Sigmoid colon (tissue), 7 donors: Measurements from ENCODE around the gene SMC3. TPM values are rescaled to one million over a fixed set of nuclear protein-coding genes. Genes with fewer than 3 reads are reported as not detected.

Experiments used
- DNase-seq: peaks from one replicate; pipeline ENCODE4 v3.0.0-alpha.2; 2019
- H3K27ac ChIP-seq, 4 donors: fragments of 200-600 bp; sonication (generic); one replicate each; pipeline ENCODE4 v1.5.1; 2016 to 2019; ENCODE audit warnings: mild to moderate bottlenecking in 1 of 4
- H3K27me3 ChIP-seq, 3 donors: fragments of 200-600 bp; sonication (generic); one replicate each; pipeline ENCODE4 v1.5.1; 2019; ENCODE audit warnings: mild to moderate bottlenecking in 1 of 3
- H3K36me3 ChIP-seq, 4 donors: fragments of 200-600 bp; sonication (generic); one replicate each; pipeline ENCODE4 v1.5.1; 2016 to 2019
- H3K4me1 ChIP-seq, 4 donors: fragments of 200-600 bp; sonication (generic); one replicate each; pipeline ENCODE4 v1.5.1; 2017 to 2019
- H3K4me3 ChIP-seq, 4 donors: fragments of 200-600 bp; sonication (generic); one replicate each; pipeline ENCODE4 v1.5.1; 2017 to 2019; ENCODE audit warnings: mild to moderate bottlenecking in 2 of 4, moderate library complexity in 1 of 4
- H3K9me3 ChIP-seq, 4 donors: fragments of 200-600 bp in 3 of 4; sonication (generic) in 3 of 4; one replicate each; pipeline versions ENCODE4 v1.5.1 to v1.6.1; 2013 to 2019
- CTCF ChIP-seq, 4 experiments: fragments of 450-650 bp in 3 of 4; fragments of 200-600 bp in 1 of 4; IDR thresholded peaks; one replicate each; pipeline ENCODE4 v1.5.1; 2016 to 2019; ENCODE audit warnings: antibody characterized with exemption in 4 of 4, mild to moderate bottlenecking in 3 of 4, moderate library complexity in 2 of 4
- EP300 ChIP-seq, 4 donors: sonication (generic); formaldehyde crosslinking; IDR thresholded peaks; one replicate each; pipeline ENCODE4 v1.6.1; 2017; ENCODE audit warnings: antibody characterized with exemption in 4 of 4
- POLR2A ChIP-seq, 2 donors: fragments of 450-650 bp; IDR thresholded peaks; one replicate each; pipeline ENCODE4 v1.6.1; 2016; ENCODE audit warnings: antibody characterized with exemption in 2 of 2, mild to moderate bottlenecking in 2 of 2, moderate library complexity in 2 of 2
- POLR2AphosphoS5 ChIP-seq, 4 donors: sonication (generic); formaldehyde crosslinking; IDR thresholded peaks; one replicate each; pipeline ENCODE4 v1.6.1; 2017; ENCODE audit warnings: antibody characterized with exemption in 4 of 4
- WGBS, 2 donors: extraction: QIAGEN DNeasy Blood & Tissue Kit; methylation state at CpG; one replicate each; pipeline ENCODE4 v1.1.7; 2013; 5-methylcytosine and 5-hydroxymethylcytosine counted together
- intact Hi-C: fragments of 100-400 bp; cut with DNase I; formaldehyde crosslinking; loops from one replicate; pipeline ENCODE4 v1.15.1; 2023
- polyA plus RNA-seq, 3 donors: library from polyadenylated mRNA; stranded (reverse); fragments of 200-250 nt; gene quantifications; one replicate each; pipeline ENCODE4 v1.2.3, GENCODE V29; 2013
- total RNA-seq, 4 donors: library from RNA; depleted of rRNA; stranded (reverse); fragments of >200 nt; gene quantifications; one replicate each; pipeline ENCODE4 v1.1.0, GENCODE V29; 2016
- donor health status: healthy with polysubstance abuse.
- donor health status: Bipolar disorder and iron deficiency.
- donor health status: healthy.

SMC3 gene
- total and polyA plus RNA-seq, 7 donors: 12.6 to 43.5 (median 27.2) TPM

GRCh38 chr10:110546077-110546476 is 21.4 kb upstream of the SMC3 start:
- H3K4me3 ChIP-seq: no peak overlapping the region
- peaks cover 0 to 4% (median 0%) of the 10 kb centered on the region in 4 donors for H3K4me1 ChIP-seq
- intact Hi-C loops: loop anchor here (2.0 to 5.0 kb wide), 3 partner anchors 44 to 409 kb away; no protein-coding TSS in a partner anchor
- H3K27me3 ChIP-seq: no peaks in the 10 kb centered on the region
- no peaks in the 10 kb centered on the region for H3K36me3 ChIP-seq
- TF ChIP-seq CTCF (IDR thresholded peaks at IDR 0.05) (no peak), POLR2AphosphoS5 (IDR thresholded peaks at IDR 0.05) (no peak), POLR2A (IDR thresholded peaks at IDR 0.05) (no peak), EP300 (IDR thresholded peaks at IDR 0.05) (no peak)
- 89 to 90% methylated on average over 6 of the region's 6 CpGs for WGBS, 2 donors
- no peak overlapping the region for H3K27ac ChIP-seq
- DNase-seq: no peak
- no peaks in the 10 kb centered on the region for H3K9me3 ChIP-seq

- intact Hi-C loops: loop anchor here (1.0 to 5.0 kb wide), 5 partner anchors 44 to 409 kb away; no protein-coding TSS in a partner anchor
- no peak for DNase-seq
Measured at GRCh38 chr10:110546499-110547110, 20.9 kb upstream of the SMC3 start.

GRCh38 chr10:110547139-110547761 is 20.2 kb upstream of the SMC3 start:
- 11 to 15% methylated on average over 8 of the region's 8 CpGs for WGBS, 2 donors
- DNase-seq: no peak
- no peak overlapping the region for H3K4me3 ChIP-seq
- H3K9me3 ChIP-seq: no peaks in the 10 kb centered on the region
- H3K36me3 ChIP-seq: no peaks in the 10 kb centered on the region
- H3K27ac ChIP-seq: no peak overlapping the region
- peaks cover 0 to 4% (median 0%) of the 10 kb centered on the region in 4 donors for H3K4me1 ChIP-seq
- no peaks in the 10 kb centered on the region for H3K27me3 ChIP-seq
- intact Hi-C loops: loop anchor here (1.0 to 5.0 kb wide), 5 partner anchors 45 to 410 kb away; no protein-coding TSS in a partner anchor
- TF ChIP-seq POLR2AphosphoS5 (IDR thresholded peaks at IDR 0.05) (peak in 2 of 4 donors; percentile 30 to 32), EP300 (IDR thresholded peaks at IDR 0.05) (no peak), CTCF (IDR thresholded peaks at IDR 0.05) (peak; percentile 63 to 77 (median 70))

More at GRCh38 chr10:110546499-110547110, 20.9 kb upstream of the SMC3 start:
- TF ChIP-seq CTCF (IDR thresholded peaks at IDR 0.05): no peak
- Histone ChIP-seq H3K4me3 (no peak overlapping the region), H3K27ac (no peak overlapping the region), H3K36me3 (no peaks in the 10 kb centered on the region), H3K27me3 (no peaks in the 10 kb centered on the region), H3K4me1 (peaks cover 0 to 4% (median 0%) of the 10 kb centered on the region in 4 donors), H3K9me3 (no peaks in the 10 kb centered on the region)
- 61 to 69% methylated on average over 7 of the region's 7 CpGs for WGBS, 2 donors

- no peak for DNase-seq
- Histone ChIP-seq H3K27me3 (no peaks in the 10 kb centered on the region), H3K27ac (no peak overlapping the region), H3K36me3 (no peaks in the 10 kb centered on the region), H3K4me1 (peaks cover 0 to 4% (median 0%) of the 10 kb centered on the region in 4 donors), H3K4me3 (no peak overlapping the region), H3K9me3 (no peaks in the 10 kb centered on the region)
- 74 to 77% methylated on average over 5 of the region's 5 CpGs for whole genome bisulfite sequencing, 2 donors
- TF ChIP-seq EP300 (IDR thresholded peaks at IDR 0.05): no peak
- TF ChIP-seq POLR2A (IDR thresholded peaks at IDR 0.05): no peak
- TF ChIP-seq CTCF (IDR thresholded peaks at IDR 0.05): no peak
- intact Hi-C loops: loop anchor here (5.0 kb wide), 2 partner anchors 46 to 411 kb away; no protein-coding TSS in a partner anchor
Measured at GRCh38 chr10:110548002-110548401, 19.5 kb upstream of the SMC3 start.
